ENCODE results near the gene ZNF513.

ZNF513 gene

DNA sequence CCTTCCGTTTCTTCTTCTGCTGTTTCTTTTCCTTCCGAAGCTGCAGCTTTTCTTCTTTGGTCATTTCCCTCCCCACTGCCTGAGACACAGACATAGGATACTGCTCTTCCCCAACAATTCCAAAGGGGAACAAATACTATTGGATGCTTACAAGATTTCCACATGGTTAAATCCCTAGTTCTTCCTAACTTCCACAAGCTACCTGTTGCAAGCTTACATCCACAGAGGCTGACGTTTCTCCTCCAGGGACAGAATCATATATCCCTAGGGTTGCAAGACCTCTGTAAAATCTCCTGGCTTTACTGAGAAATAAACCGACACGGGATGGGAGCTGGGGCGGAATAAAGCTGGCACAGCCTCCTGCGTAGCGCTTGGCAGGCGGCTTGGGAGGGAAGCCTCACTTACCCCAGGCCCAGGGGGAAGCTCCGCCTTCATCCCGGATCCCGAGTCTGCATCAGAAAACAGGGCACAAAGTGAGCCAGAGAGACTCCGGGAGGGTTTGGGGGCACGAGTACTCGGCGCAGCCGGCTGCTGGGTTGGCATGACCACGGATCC is 11.0 kb downstream of the ZNF513 start:
- peak overlapping the region; percentile 75 for H3K9ac ChIP-seq
- H3K4me2 ChIP-seq (ENCODE audit: low read length): peak overlapping the region; percentile 86
- peak overlapping the region; percentile 90 for H2AFZ ChIP-seq
- H3K79me2 ChIP-seq: peaks cover 30% of the 10 kb centered on the region
- no peaks in the 10 kb centered on the region for H3K9me3 ChIP-seq (ENCODE audit: control insufficient read depth, low read length)
- TF ChIP-seq, protein P1, sequence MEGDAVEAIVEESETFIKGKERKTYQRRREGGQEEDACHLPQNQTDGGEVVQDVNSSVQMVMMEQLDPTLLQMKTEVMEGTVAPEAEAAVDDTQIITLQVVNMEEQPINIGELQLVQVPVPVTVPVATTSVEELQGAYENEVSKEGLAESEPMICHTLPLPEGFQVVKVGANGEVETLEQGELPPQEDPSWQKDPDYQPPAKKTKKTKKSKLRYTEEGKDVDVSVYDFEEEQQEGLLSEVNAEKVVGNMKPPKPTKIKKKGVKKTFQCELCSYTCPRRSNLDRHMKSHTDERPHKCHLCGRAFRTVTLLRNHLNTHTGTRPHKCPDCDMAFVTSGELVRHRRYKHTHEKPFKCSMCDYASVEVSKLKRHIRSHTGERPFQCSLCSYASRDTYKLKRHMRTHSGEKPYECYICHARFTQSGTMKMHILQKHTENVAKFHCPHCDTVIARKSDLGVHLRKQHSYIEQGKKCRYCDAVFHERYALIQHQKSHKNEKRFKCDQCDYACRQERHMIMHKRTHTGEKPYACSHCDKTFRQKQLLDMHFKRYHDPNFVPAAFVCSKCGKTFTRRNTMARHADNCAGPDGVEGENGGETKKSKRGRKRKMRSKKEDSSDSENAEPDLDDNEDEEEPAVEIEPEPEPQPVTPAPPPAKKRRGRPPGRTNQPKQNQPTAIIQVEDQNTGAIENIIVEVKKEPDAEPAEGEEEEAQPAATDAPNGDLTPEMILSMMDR (IDR thresholded peaks at IDR 0.05): no peak
- peaks cover 4% of the 10 kb centered on the region for H3K4me1 ChIP-seq
- peak overlapping the region; percentile 95 for H3K4me3 ChIP-seq (ENCODE audit: low read depth, low read length)
- H3K27ac ChIP-seq: peak overlapping the region; percentile 71
- no peaks in the 10 kb centered on the region for H3K36me3 ChIP-seq (ENCODE audit: control insufficient read depth, insufficient read depth, low read length)
- no peaks in the 10 kb centered on the region for H3K27me3 ChIP-seq (ENCODE audit: control insufficient read depth, insufficient read depth, low read length)

DNA sequence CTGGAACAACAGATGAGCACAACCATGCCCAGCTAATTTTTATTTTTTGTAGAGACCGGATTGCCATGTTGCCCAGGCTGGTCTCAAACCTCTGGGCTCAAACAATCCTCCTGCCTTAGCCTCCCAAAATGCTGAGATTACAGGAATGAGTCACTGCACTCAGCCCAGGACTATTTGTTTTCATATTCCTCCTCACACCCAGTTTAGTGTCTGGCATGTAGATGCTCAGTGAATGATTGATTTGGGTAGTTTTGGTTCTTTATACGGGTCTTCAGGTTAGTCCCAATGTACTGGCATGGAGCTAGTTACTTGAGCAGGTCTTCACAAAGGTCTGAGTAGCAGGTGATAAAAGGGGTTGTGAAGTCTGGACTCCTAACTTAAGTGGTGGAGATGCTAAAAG is 16.6 kb downstream of the ZNF513 start:
- Histone ChIP-seq H3K9me3 (ENCODE audit: control insufficient read depth, low read length) (no peaks in the 10 kb centered on the region), H3K9ac (no peak overlapping the region), H3K79me2 (no peaks in the 10 kb centered on the region), H3K4me1 (no peaks in the 10 kb centered on the region), H3K4me3 (ENCODE audit: low read depth, low read length) (no peak overlapping the region), H3K36me3 (ENCODE audit: control insufficient read depth, insufficient read depth, low read length) (no peaks in the 10 kb centered on the region), H3K27ac (no peak overlapping the region), H2AFZ (no peak overlapping the region), H3K27me3 (ENCODE audit: control insufficient read depth, insufficient read depth, low read length) (no peaks in the 10 kb centered on the region), H3K4me2 (ENCODE audit: low read length) (no peak overlapping the region)
- TF ChIP-seq, protein P1 (IDR thresholded peaks at IDR 0.05): no peak

DNA sequence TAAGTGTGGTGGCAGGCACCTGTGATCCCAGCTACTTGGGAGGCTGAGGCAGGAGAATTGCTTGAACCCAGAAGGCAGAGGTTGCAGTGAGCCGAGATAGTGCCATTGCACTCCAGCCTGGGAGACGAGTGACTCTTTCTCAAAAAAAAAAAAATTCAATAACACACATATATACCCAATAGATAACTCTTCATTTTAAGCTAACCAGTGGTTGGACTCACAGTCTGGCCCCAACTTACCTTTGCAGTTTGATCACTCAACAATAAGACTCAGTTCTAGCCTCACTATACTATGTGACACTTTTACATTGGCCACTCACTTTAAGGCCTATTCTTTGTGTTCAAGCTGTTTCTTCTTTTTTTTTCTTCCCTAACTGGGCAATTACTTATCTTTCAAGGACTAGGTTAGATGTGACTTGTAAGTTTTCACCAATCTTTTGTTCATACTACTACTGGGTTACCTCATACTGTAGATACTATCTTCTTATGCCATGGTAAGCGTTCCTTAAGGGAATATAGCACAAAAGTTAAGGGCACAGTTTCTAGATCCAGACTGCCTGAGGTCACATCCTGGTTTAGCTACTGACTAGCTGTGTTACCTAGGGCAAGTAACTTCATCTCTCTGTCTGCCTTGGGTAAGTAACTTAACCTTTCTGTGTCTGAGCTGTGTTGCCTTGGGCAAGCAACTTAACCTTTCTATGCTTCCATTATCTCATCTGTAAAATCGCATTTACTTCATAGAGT is 17.7 kb downstream of the ZNF513 start:
- Histone ChIP-seq H3K4me1 (no peaks in the 10 kb centered on the region), H3K27ac (no peak overlapping the region), H2AFZ (no peak overlapping the region), H3K36me3 (ENCODE audit: control insufficient read depth, insufficient read depth, low read length) (no peaks in the 10 kb centered on the region), H3K27me3 (ENCODE audit: control insufficient read depth, insufficient read depth, low read length) (no peaks in the 10 kb centered on the region), H3K79me2 (no peaks in the 10 kb centered on the region), H3K4me2 (ENCODE audit: low read length) (no peak overlapping the region), H3K9me3 (ENCODE audit: control insufficient read depth, low read length) (no peaks in the 10 kb centered on the region), H3K4me3 (ENCODE audit: low read depth, low read length) (no peak overlapping the region), H3K9ac (no peak overlapping the region)
- TF ChIP-seq, protein P1 (IDR thresholded peaks at IDR 0.05): no peak

DNA sequence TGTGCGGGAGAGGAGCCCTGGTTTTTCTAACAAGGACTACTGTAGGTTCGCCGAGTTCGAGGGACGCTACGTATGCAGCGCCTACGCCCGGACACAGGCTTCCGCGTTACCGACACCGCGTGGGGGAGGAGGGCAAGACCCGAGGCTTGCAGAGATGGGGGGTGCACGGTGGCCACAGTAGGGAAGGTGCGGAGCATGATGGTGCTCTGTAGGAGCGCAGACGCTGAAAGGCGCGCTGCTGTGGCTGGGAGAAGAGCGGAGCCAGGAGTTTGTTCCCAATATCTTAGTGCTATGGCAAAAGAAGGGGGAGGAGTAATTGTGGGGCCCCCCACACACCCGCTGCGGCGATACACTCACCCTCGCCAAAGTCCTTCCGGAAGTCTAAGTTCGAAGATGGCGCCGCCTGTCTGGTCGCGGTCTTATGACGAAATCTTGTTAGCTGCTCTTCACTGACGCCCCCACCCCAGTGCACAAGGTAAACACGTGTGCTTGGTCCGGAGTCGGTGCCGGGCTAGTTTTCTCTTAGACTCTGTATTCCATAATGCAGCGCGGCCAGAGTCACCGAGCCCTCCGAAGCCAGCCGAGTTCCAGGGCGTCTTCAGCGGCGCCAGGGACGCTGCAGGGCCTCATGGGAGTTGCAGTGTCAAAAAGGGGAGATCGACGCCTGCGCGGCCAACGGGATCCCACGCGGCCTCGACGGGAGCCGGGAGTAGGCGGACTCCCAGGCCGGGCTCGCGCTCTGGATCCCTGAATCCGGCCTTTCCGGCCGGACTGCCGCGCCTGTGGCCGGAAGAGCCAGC is 24.0 kb downstream of the ZNF513 start, which contains the start of gene GTF3C2:
GTF3C2 (minus strand) TSS at position 383 of the 800 bp plus-strand sequence. CDS start 13,210 bp downstream, outside the sequence.
- Histone ChIP-seq H3K9me3 (ENCODE audit: control insufficient read depth, low read length) (no peaks in the 10 kb centered on the region), H3K79me2 (peaks cover 29% of the 10 kb centered on the region), H2AFZ (peak within 1 kb of the TSS; percentile 99), H3K4me3 (ENCODE audit: low read depth, low read length) (peak within 1 kb of the TSS; percentile 89), H3K4me2 (ENCODE audit: low read length) (peak within 1 kb of the TSS; percentile 99), H3K9ac (peak within 1 kb of the TSS; percentile 88), H3K36me3 (ENCODE audit: control insufficient read depth, insufficient read depth, low read length) (no peaks in the 10 kb centered on the region), H3K27me3 (ENCODE audit: control insufficient read depth, insufficient read depth, low read length) (no peaks in the 10 kb centered on the region), H3K27ac (peak within 1 kb of the TSS; percentile 96), H3K4me1 (peaks cover 13% of the 10 kb centered on the region)
- TF ChIP-seq, protein P1 (IDR thresholded peaks at IDR 0.05): peak; percentile 14

Measured in parathyroid adenoma (tissue), 2 donors.